ENCODE results near the gene PSMC6. TPM values are rescaled to one million over a fixed set of nuclear protein-coding genes. Genes with fewer than 3 reads are reported as not detected.
A peak's percentile ranks its signal among the peaks of the same experiment; 100 is the strongest.

PSMC6 gene
- total RNA-seq, 1 experiment from 2014 or later = 103 TPM

- Histone ChIP-seq H2BK20ac (ENCODE audit: low read depth, low read length, poor library complexity, severe bottlenecking) (no peak overlapping the region), H2AK5ac (ENCODE audit: insufficient read length, low read length) (no peak overlapping the region), H4K91ac (ENCODE audit: insufficient read length, low read depth, low read length) (no peak overlapping the region), H4K5ac (ENCODE audit: insufficient read length, low read depth, low read length) (no peak overlapping the region), H3T11ph (ENCODE audit: low read length) (no peak overlapping the region), H2AFZ (ENCODE audit: low read length) (no peak overlapping the region), H3K56ac (ENCODE audit: insufficient read length, low read depth, low read length) (no peak overlapping the region), H2BK120ac (ENCODE audit: low read depth, low read length, poor library complexity, severe bottlenecking) (no peak overlapping the region), H3K4me1 (ENCODE audit: insufficient read depth, low read length) (no peaks in the 10 kb centered on the region), H3K4ac (ENCODE audit: low read depth, low read length) (no peak overlapping the region), H3K14ac (ENCODE audit: insufficient read depth, low read length) (no peak overlapping the region), H2BK12ac (ENCODE audit: insufficient read length, low read depth, low read length) (no peak overlapping the region), H3K23ac (ENCODE audit: insufficient read length, low read depth, low read length) (no peak overlapping the region), H3K23me2 (ENCODE audit: insufficient read length, low read depth, low read length, poor library complexity, severe bottlenecking) (no peaks in the 10 kb centered on the region), H2BK15ac (ENCODE audit: low read depth, low read length) (no peak overlapping the region), H3K18ac (ENCODE audit: insufficient read length, low read depth, low read length) (no peak overlapping the region), H3K4me2 (ENCODE audit: insufficient read depth, insufficient read length, low read length) (no peak overlapping the region), H3K79me1 (ENCODE audit: insufficient read depth, low read depth, low read length, poor library complexity, severe bottlenecking) (peaks cover 3% of the 10 kb centered on the region), H3K9me3 (ENCODE audit: control insufficient read depth, low read depth, low read length) (no peaks in the 10 kb centered on the region), H3K27ac (ENCODE audit: insufficient read length, low read depth, low read length) (no peak overlapping the region), H4K8ac (replicated peaks; ENCODE audit: insufficient read length, low read depth, low read length) (no peak overlapping the region), H2BK5ac (ENCODE audit: insufficient read length, low read length) (no peak overlapping the region), H3K9ac (ENCODE audit: extremely low read depth, insufficient read length, low read length) (no peak overlapping the region), H4K20me1 (ENCODE audit: control insufficient read depth, insufficient read depth, insufficient read length) (no peaks in the 10 kb centered on the region), H3K27me3 (ENCODE audit: insufficient read depth, low read length) (no peaks in the 10 kb centered on the region), H3K79me2 (ENCODE audit: insufficient read depth, low read length) (no peaks in the 10 kb centered on the region)
- TF ChIP-seq CTCF (conservative IDR thresholded peaks at IDR 0.05) = no peak
- Mint-ChIP-seq H3K27me3 (ENCODE audit: low read depth) (no peaks in the 10 kb centered on the region), H3K9me3 (no peaks in the 10 kb centered on the region), H3K27ac (peak overlapping the region in 1 of 3 experiments; percentile 26; a peak in 3 of 7 replicates), H3K4me3 (no peak overlapping the region), H3K36me3 (ENCODE audit: insufficient read depth in 1 of 3, low read depth in 3 of 3) (peaks cover 5 to 50% (median 47%) of the 10 kb centered on the region in 3 experiments; a peak in 6 of 7 replicates), H3K4me1 (no peaks in the 10 kb centered on the region)
- WGBS (ENCODE audit: extremely low coverage, insufficient read length, low lambda C conversion rate) = no CpG with 5 or more reads among the region's 3 CpGs
- no peak for DNase-seq
These were observed 60.2 kb downstream of the PSMC6 start for GRCh38 chr14:52767058-52767833.

All from H9 (cell line).